PC-3 (cell line): Measurements from ENCODE around the gene UBE2Q2. TPM values are rescaled to one million over a fixed set of nuclear protein-coding genes. Genes with fewer than 3 reads are reported as not detected.

Experiments used
- ATAC-seq: fragments of 200-7000 bp; cut with Tn5 transposase; 2 replicates; pipeline ENCODE4 v1.9.1; 2020; ENCODE audit warnings: mild to moderate bottlenecking, moderate library complexity
- BruUV-seq: library from RNA; stranded (reverse); fragments of 400-500 nt; replicated peaks from 2 replicates; lab custom pipeline; 2021; lab: Mats Ljungman, UMichigan
- CTCF ChIA-PET: fragments of 300-600 bp; sonication (Branson Sonifier 250); formaldehyde crosslinking; loops from one replicate; lab custom pipeline; 2022; ENCODE audit warnings: antibody characterized with exemption; lab: Charles Lee
- POLR2A ChIA-PET: fragments of 300-600 bp; sonication (Branson Sonifier 250); formaldehyde crosslinking; loops from one replicate; lab custom pipeline; 2022; ENCODE audit warnings: antibody characterized with exemption; ENCODE audit not compliant: unreplicated experiment; lab: Charles Lee
- DNase-seq: peaks from one replicate; pipeline ENCODE4 v3.0.0-alpha.2; 2015
- H2AFZ ChIP-seq: fragments of 300-600 bp; sonication (generic); 2 replicates; pipeline ENCODE4 v1.6.0; 2016; ENCODE audit warnings: antibody characterized with exemption, low read length
- H3F3A ChIP-seq: fragments of 300-600 bp; sonication (generic); one replicate; pipeline ENCODE4 v1.6.0; 2017; ENCODE audit warnings: antibody characterized with exemption, low read length, control low read depth, mild to moderate bottlenecking; ENCODE audit not compliant: unreplicated experiment
- H3K27ac ChIP-seq: fragments of 300-600 bp; sonication (generic); 2 replicates; pipeline ENCODE4 v1.5.1; 2016; ENCODE audit warnings: mild to moderate bottlenecking, low read length
- H3K27me3 ChIP-seq: fragments of 300-600 bp; sonication (generic); 2 replicates; pipeline ENCODE4 v1.6.1; 2016; ENCODE audit warnings: low read length, mixed read lengths
- H3K36me3 ChIP-seq: fragments of 300-600 bp; sonication (generic); 2 replicates; pipeline ENCODE4 v1.6.1; 2016; ENCODE audit warnings: low read depth, mixed run types, low read length, mixed read lengths
- H3K4me1 ChIP-seq: fragments of 300-600 bp; sonication (generic); 2 replicates; pipeline ENCODE4 v1.5.1; 2016; ENCODE audit warnings: low read length; ENCODE audit not compliant: insufficient read depth
- H3K4me2 ChIP-seq: fragments of 300-600 bp; sonication (generic); 2 replicates; pipeline ENCODE4 v1.6.0; 2016; ENCODE audit warnings: low read length
- H3K4me3 ChIP-seq: fragments of 300-600 bp; sonication (generic); 2 replicates; pipeline ENCODE4 v1.5.1; 2016; ENCODE audit warnings: mild to moderate bottlenecking, low read length, mixed read lengths
- H3K79me2 ChIP-seq: fragments of 300-600 bp; sonication (generic); 2 replicates; pipeline ENCODE4 v1.6.1; 2017; ENCODE audit warnings: low read length, mixed read lengths
- H3K9ac ChIP-seq: fragments of 300-600 bp; sonication (generic); 2 replicates; pipeline ENCODE4 v1.6.0; 2016; ENCODE audit warnings: mild to moderate bottlenecking, low read length
- H3K9me2 ChIP-seq: fragments of 300-600 bp; sonication (generic); replicated peaks from 2 replicates; pipeline ENCODE4 v1.6.1; 2016; ENCODE audit warnings: mixed run types, low read length, mixed read lengths
- H3K9me3 ChIP-seq: fragments of 300-600 bp; sonication (generic); 2 replicates; pipeline ENCODE4 v1.6.1; 2016; ENCODE audit warnings: low read length, mixed read lengths
- H4K20me1 ChIP-seq: fragments of 300-600 bp; sonication (generic); 2 replicates; pipeline ENCODE4 v1.6.1; 2016; ENCODE audit warnings: low read length, mixed read lengths
- CTCF ChIP-seq: fragments of 300-600 bp; sonication (generic); conservative IDR thresholded peaks from 2 replicates; pipeline ENCODE4 v1.5.1; 2017; ENCODE audit warnings: antibody characterized with exemption, low read depth, mild to moderate bottlenecking, low read length
- EZH2 ChIP-seq: fragments of 300-600 bp; sonication (generic); IDR thresholded peaks from one replicate; pipeline ENCODE4 v1.6.1; 2017; ENCODE audit warnings: antibody characterized with exemption, mild to moderate bottlenecking, low read length; ENCODE audit not compliant: unreplicated experiment
- EZH2phosphoT487 ChIP-seq: fragments of 300-600 bp; sonication (generic); IDR thresholded peaks from 2 replicates; pipeline ENCODE4 v1.6.1; 2018; ENCODE audit warnings: mild to moderate bottlenecking, antibody characterized with exemption, low read length, borderline replicate concordance
- intact Hi-C: fragments of 100-400 bp; cut with micrococcal nuclease; formaldehyde crosslinking; loops from 2 replicates; pipeline ENCODE4 v1.9.0; 2023
- total RNA-seq: library from RNA; depleted of rRNA; stranded (reverse); fragments of >200 nt; gene quantifications from 2 replicates; pipeline ENCODE4 v1.2.3, GENCODE V29; 2014

The UBE2Q2 gene
- total RNA-seq, 1 experiment from 2014 or later, result 20.3 TPM

GRCh38 chr15:75916978-75917377 is 73.7 kb downstream of the UBE2Q2 start:
- ChIA-PET POLR2A (no interaction called here), CTCF (no interaction called here)
- Histone ChIP-seq H2AFZ (no peak overlapping the region), H3K4me2 (no peak overlapping the region), H3K27ac (no peak overlapping the region), H4K20me1 (no peaks in the 10 kb centered on the region), H3F3A (no peaks in the 10 kb centered on the region), H3K9me3 (no peaks in the 10 kb centered on the region), H3K9ac (no peak overlapping the region), H3K79me2 (peaks cover 17% of the 10 kb centered on the region), H3K9me2 (no peaks in the 10 kb centered on the region), H3K4me1 (no peaks in the 10 kb centered on the region; the same call in 1 of the 2 replicates), H3K36me3 (peaks cover 23% of the 10 kb centered on the region), H3K27me3 (no peaks in the 10 kb centered on the region), H3K4me3 (no peak overlapping the region)
- intact Hi-C loops, result no loop called here
- no peak for ATAC-seq
- TF ChIP-seq CTCF, result no peak
- no peak for TF ChIP-seq EZH2
- no peak for TF ChIP-seq EZH2phosphoT487
- BruUV-seq, result no TSS peak
- no peak for DNase-seq

- CTCF ChIA-PET, result no interaction called here
- ATAC-seq, result no peak
- Histone ChIP-seq H3K4me2 (no peak overlapping the region), H3K27me3 (no peaks in the 10 kb centered on the region), H4K20me1 (no peaks in the 10 kb centered on the region), H2AFZ (no peak overlapping the region), H3K36me3 (peaks cover 23% of the 10 kb centered on the region), H3K9me3 (no peaks in the 10 kb centered on the region), H3F3A (no peaks in the 10 kb centered on the region), H3K4me1 (no peaks in the 10 kb centered on the region; the same call in 1 of the 2 replicates), H3K9ac (no peak overlapping the region), H3K4me3 (no peak overlapping the region), H3K27ac (no peak overlapping the region), H3K79me2 (peaks cover 8% of the 10 kb centered on the region), H3K9me2 (no peaks in the 10 kb centered on the region)
- DNase-seq, result no peak
- POLR2A ChIA-PET, result no interaction called here
- TF ChIP-seq CTCF (no peak), EZH2phosphoT487 (no peak), EZH2 (no peak)
- intact Hi-C loops, result no loop called here
- no TSS peak for BruUV-seq
Measured at GRCh38 chr15:75918135-75918534, 74.9 kb downstream of the UBE2Q2 start.

GRCh38 chr15:75920079-75920478 is 76.8 kb downstream of the UBE2Q2 start:
- ChIA-PET POLR2A (no interaction called here), CTCF (no interaction called here)
- no peaks in the 10 kb centered on the region for H4K20me1 ChIP-seq
- H3K27ac ChIP-seq, result no peak overlapping the region
- H3K9ac ChIP-seq, result no peak overlapping the region
- no peaks in the 10 kb centered on the region for H3F3A ChIP-seq
- intact Hi-C loops, result loop anchor here (5.0 to 10.0 kb wide), 5 partner anchors 78 to 215 kb away; partner anchors contain the start of genes TMEM266 and UBE2Q2
- H3K4me3 ChIP-seq, result no peak overlapping the region
- BruUV-seq, result no TSS peak
- DNase-seq (no peak), ATAC-seq (no peak)
- no peak overlapping the region for H2AFZ ChIP-seq
- H3K36me3 ChIP-seq, result peaks cover 13% of the 10 kb centered on the region; the same call in 1 of the 2 replicates
- H3K4me1 ChIP-seq, result peaks cover 16% of the 10 kb centered on the region
- TF ChIP-seq EZH2phosphoT487 (no peak), EZH2 (no peak), CTCF (no peak)
- no peaks in the 10 kb centered on the region for H3K9me2 ChIP-seq
- H3K4me2 ChIP-seq, result no peak overlapping the region
- no peaks in the 10 kb centered on the region for H3K27me3 ChIP-seq
- peaks cover 2% of the 10 kb centered on the region; the same call in 1 of the 2 replicates for H3K79me2 ChIP-seq
- no peaks in the 10 kb centered on the region for H3K9me3 ChIP-seq
